ENCODE results near the gene SPOCK1.

DNA sequence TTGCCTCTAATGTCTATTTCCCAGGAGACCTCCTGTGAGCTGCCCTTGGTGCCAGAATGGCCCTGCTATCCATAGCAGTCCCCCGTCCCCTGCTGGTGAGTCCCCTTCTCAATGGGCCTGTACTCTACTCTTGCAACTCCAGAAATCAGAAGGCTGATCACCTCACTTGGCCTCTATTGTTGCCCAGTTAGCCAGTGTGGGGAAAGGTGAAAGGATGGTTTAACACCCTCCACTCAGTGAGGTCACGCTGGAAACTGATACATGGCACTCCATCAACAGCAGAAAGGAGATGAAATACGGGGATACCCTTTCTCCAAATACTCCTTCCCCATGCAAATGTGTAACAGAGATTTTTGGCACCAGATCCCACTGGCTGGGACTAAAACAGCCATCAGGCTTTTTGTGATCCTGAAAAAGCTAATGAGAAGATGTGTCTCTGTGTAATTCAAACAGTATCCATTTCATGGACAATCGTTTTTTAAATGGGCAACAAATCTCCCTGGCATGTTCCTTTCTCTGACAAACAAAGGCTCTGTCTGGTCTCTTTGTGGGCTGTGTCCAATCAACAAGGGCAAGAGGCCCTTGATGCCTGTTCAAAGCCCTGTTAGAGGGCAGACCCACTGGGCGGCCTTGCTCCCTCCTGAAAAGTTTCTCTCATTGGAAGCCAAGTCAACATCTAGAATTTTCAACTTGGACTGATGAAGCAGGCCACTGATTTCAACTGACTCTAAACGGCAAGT, 343.7 kb downstream of the SPOCK1 start:
- TF ChIP-seq POLR2AphosphoS5 (IDR thresholded peaks at IDR 0.05; ENCODE audit: low read depth, low read length) (no peak), SIN3A (IDR thresholded peaks at IDR 0.05; ENCODE audit: borderline replicate concordance, insufficient read depth, low read length) (no peak), REST (IDR thresholded peaks at IDR 0.05; ENCODE audit: insufficient read depth in 1 of 2, low read depth in 2 of 2, low read length in 2 of 2) (no peak), TAF1 (IDR thresholded peaks at IDR 0.05; ENCODE audit: borderline replicate concordance, insufficient read depth, low read length) (no peak), FOXP2 (optimal IDR thresholded peaks at IDR 0.05; ENCODE audit: borderline replicate concordance, extremely low read depth, extremely low read length, insufficient read depth) (no peak)
